GM18861 (cell line): ENCODE results near the gene MCU.

Source experiments
- ATAC-seq: cut with Tn5 transposase; IDR thresholded peaks from one replicate; pipeline ENCODE4 v1.9.1; 2021; ENCODE audit not compliant: unreplicated experiment

The MCU gene

GRCh38 chr10:72800741-72801092, 108.8 kb downstream of the MCU start:
- no peak for ATAC-seq

GRCh38 chr10:72801263-72801868, 109.4 kb downstream of the MCU start:
- no peak for ATAC-seq

- ATAC-seq: no peak
Observed at GRCh38 chr10:72802332-72802731, 110.4 kb downstream of the MCU start.

- no peak for ATAC-seq
Observed at GRCh38 chr10:72802763-72803505, 111.0 kb downstream of the MCU start.

- ATAC-seq: no peak
Observed at GRCh38 chr10:72808001-72808400, 116.1 kb downstream of the MCU start.

GRCh38 chr10:72809006-72809405, 117.1 kb downstream of the MCU start:
- ATAC-seq: no peak

GRCh38 chr10:72810976-72811375, 119.0 kb downstream of the MCU start:
- ATAC-seq: no peak

- ATAC-seq: no peak
Observed at GRCh38 chr10:72812415-72812752, 120.4 kb downstream of the MCU start.

GRCh38 chr10:72812753-72813430, 120.9 kb downstream of the MCU start:
- ATAC-seq: no peak

GRCh38 chr10:72814099-72814790, 122.3 kb downstream of the MCU start:
- no peak for ATAC-seq

- ATAC-seq: no peak
Observed at GRCh38 chr10:72816565-72816964, 124.6 kb downstream of the MCU start.

- no peak for ATAC-seq
Observed at GRCh38 chr10:72818076-72818475, 126.1 kb downstream of the MCU start.

GRCh38 chr10:72819053-72819452, 127.1 kb downstream of the MCU start:
- ATAC-seq: no peak

GRCh38 chr10:72821606-72822005, 129.7 kb downstream of the MCU start:
- no peak for ATAC-seq

GRCh38 chr10:72822342-72822986, 130.5 kb downstream of the MCU start:
- ATAC-seq: no peak

GRCh38 chr10:72825163-72825562, 133.2 kb downstream of the MCU start:
- ATAC-seq: no peak

GRCh38 chr10:72826346-72826745, 134.4 kb downstream of the MCU start:
- ATAC-seq: no peak

GRCh38 chr10:72828294-72828693, 136.4 kb downstream of the MCU start:
- ATAC-seq: no peak

- ATAC-seq: no peak
Observed at GRCh38 chr10:72830625-72831024, 138.7 kb downstream of the MCU start.

- ATAC-seq: no peak
Observed at GRCh38 chr10:72831696-72832409, 139.9 kb downstream of the MCU start.

- ATAC-seq: no peak
Observed at GRCh38 chr10:72832701-72833100, 140.8 kb downstream of the MCU start.
